HG02870 (cell line): ENCODE measurements around the gene KCNK16.
"Not testable (repeated sequence)": the region's sequence is repeated elsewhere in the genome, so short reads cannot be mapped to it uniquely, and the experiment has no call there.

Experiments
- ATAC-seq: cut with Tn5 transposase; IDR thresholded peaks from one replicate; pipeline ENCODE4 v1.9.1; 2021; ENCODE audit warnings: mild to moderate bottlenecking, moderate library complexity; ENCODE audit not compliant: unreplicated experiment

The KCNK16 gene

GRCh38 chr6:39312912-39313525 lies 9.5 kb downstream of the KCNK16 start:
- ATAC-seq, result no peak

DNA sequence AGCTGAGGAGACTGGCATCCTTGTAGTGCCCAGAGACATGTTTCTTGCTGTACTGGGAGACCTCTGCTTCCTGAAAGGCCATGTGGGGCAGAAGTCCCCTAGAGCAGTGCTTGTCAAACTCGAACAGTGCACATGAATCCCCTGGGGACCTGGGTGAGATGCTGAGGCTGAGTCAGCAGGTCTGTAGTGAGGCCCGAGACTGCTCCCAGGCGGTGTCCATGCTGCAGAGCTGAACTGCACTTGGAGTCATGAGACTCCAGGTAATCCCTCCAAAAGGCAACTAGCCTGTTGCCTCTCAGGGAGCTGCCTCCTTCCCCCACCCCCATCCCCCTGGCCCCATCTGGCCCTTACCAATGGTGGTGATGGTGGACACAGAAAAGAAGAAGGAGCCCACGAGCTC lies 12.0 kb downstream of the KCNK16 start:
- ATAC-seq, result no peak

- no peak for ATAC-seq
These were observed 12.5 kb downstream of the KCNK16 start for GRCh38 chr6:39309942-39310531.

DNA sequence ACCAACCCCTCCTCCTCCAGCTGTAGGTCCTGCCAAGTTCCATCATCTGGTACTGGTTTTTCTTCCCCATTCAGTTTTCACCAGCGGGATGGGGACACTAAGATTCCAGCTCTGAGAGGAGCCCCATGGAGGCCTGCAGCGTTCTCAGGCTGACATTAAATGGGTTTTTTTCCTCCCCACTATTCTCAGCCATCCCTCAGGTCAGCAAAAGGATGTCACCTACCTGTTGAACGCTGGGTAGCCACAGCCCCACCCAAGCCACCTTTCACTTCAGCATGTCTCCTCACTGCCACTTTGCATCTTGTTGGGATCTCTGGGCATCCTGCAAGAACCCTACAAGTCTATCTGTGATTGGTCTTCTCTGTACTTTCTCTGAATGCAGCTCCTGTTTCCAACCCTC lies 15.0 kb downstream of the KCNK16 start:
- no peak for ATAC-seq

GRCh38 chr6:39304951-39305350 lies 17.6 kb downstream of the KCNK16 start:
- no peak for ATAC-seq

DNA sequence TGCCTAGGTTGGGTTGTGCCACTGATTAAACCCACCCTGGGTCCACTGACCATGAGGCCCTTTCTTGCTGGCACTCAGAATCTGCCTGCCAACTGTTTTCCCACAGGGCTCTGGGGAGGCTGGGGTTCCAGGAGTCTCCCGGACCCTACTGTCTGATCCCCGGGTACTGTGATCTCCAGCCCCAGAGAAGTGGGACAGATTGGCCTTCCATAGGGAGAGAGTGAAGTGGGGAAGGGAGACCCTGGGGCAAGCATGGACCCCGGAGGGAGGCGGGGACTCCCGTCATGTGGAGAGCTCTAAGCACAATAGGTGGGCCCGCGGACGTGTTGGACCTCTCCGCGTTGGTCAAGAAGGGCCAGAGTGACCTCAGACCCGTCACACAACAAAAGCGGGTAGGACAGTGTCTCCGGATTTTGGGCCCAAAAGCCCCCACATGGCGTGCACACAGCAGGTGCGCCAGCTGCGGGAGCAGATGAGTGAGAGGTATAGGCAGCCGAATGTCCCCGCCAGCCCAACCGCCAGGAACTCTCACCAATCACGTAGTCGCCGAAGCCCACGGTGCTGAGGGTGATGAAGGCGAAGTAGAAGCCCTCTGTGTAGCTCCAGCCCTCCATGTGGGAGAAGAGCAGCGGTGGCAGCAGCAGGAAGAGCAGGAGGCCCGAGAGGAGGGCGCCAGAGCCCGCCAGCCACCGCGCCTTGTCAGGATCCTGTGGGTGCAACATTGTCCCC lies 18.9 kb downstream of the KCNK16 start:
- ATAC-seq, result peak; percentile 18

- peak; percentile 69 for ATAC-seq
These were observed 19.7 kb downstream of the KCNK16 start for GRCh38 chr6:39302669-39303424.

GRCh38 chr6:39302011-39302410 lies 20.5 kb downstream of the KCNK16 start:
- no peak for ATAC-seq

DNA sequence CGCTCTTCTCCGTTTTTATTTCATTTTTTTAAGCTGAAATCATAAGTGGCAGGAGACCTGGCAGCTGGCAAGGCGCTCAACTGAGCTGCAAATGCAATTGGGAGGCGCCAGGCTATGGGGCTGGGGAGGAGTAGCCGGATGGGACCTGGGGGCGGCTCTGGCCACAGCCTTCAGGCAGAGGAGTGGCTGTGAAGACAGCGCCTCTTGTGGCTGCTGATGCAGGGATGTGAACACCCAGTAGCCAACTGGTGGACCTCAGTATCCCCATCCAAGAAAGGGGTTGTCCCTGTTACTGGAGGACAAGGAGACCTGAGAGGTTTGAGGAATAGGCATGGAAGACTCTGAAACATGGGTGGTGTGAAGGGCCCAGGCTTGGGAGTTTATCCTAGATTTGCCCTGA lies 20.9 kb downstream of the KCNK16 start:
- no peak for ATAC-seq

GRCh38 chr6:39300739-39301138 lies 21.8 kb downstream of the KCNK16 start:
- no peak for ATAC-seq

DNA sequence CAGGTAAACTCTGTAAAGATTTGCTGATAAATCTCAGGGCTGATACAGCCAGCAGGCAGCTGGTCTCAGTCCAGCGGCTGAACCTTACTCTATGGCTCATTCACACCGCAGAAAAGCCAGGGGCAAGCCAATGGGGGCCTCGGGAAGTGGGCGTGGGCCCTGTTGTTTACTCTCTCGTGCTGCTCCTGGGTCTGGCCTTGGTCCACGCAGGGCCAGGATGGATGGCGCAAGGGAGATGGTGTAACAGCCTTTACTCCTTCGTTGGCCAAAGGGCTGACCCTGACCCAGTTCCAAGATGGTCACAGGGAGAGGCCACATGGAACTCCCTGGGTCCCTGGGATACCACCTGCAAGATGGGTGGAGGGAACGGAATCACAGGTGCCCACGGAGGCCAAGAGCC lies 24.4 kb downstream of the KCNK16 start:
- no peak for ATAC-seq

DNA sequence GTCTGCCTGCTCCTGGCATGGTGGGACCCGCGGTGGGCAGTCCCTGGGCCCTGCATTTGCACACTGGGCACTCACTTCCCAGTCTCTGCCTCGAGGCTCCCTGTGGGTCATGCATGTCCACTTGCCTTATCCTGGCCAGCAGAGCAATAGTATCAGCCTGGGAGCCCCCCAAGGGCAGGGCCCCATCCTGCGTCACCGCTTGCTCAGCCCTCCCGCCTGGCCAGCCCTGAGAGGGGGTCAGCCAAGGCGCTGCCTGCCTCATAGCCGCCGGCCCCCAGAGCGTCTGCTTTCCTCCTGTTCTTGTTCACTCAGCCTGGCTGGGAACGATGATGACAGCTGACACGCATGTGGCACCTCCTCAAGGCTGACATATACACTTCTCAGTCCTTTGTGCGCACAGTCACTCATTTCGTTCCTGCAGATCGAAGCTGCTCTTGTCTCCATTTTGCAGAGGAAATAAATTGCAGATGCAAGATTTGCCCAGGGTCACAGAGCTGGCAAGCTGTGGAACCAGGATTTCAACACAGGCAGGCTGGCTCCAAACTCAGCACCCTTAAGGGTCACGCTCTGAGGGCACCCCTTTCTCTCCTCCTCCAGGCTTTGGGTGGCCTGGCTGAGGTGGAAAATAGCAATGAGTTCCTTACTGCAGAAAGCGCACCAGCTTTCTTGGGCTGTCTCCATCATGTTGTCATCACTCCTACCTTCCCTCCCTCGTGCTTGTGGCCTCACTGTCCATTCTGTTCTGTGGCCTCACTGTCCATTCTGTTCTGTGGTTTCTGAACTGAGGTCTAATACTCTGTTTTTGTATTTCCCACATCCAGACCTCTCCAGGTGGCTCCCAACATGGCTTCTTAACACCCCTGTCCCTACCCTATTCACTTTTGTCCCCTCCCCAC lies 25.5 kb downstream of the KCNK16 start:
- no peak for ATAC-seq

DNA sequence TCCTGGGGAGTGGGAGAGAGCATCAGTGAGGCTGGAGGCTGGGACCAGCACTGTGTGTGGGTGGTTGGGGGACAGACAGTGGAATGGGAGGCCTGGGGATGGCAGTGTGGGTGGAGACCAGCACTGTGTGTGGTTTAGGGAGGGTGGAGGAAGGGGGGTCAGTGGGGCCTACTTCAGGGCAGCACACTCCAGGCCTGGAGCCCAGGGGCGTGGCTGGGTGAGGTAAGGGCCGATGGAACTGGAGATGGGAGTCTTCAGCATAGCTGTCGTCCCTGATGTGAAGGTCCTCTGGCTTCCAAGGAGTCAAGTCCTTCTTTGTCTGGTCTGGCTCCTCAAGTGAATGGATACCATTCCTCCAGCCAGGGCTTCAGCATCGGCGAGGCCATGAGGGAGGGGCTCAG lies 26.9 kb downstream of the KCNK16 start:
- ATAC-seq, result no peak

DNA sequence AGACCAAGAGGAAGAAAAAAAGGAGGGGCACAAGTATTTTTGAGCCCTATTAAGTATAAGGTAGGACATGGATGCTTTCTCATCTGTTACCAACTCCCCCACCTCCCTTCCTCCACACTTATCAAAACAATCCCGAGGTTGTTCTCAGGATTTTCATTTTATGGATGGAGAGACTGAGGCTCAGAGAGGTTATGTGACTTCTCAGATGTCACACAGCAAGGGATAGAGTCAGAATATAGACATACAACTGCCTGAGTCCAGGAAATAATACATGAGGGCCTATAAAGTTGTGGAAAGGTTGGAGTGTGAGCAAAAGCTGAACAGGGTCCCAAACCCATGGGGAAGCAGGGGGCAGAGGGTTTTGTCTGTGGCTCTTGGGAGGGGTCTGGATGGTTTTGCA lies 27.6 kb downstream of the KCNK16 start:
- no peak for ATAC-seq

DNA sequence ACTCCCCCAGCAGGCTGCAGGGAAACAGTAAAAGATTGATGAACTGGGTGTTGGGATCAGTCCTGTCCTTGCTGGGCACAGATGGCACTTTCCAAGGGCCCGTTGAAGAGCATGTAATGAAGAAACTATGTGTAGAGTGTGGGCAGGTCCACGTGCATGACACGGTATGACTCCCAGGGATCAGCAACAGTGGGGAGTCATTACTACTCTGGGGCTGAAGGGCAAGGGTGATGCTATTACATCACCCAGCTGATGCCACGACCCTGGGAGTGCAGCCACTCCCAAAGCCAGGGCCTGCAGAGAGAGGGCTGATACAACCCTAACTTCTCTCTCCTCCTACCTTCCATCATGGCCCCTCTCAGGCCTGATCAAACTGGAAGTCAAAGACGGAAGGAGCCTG lies 28.4 kb downstream of the KCNK16 start:
- ATAC-seq, result no peak

DNA sequence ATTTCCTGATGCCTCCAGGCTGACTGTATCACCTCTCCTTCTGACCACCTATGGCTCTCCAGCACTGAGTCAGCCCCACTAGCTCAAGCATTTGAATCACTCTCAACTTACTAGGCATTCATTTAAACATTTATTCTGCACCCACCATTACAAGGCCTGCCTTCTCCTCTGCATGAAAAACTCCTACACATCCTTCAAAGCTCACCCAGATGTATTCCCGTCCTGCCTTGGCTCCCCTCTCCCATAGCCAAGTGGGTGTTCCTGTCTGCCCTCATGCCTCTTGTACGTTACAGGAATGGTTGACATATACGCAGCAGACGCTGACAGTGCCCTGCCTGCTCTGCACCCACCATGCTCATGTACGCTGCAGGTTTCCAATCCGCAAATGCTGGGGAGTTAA lies 29.9 kb downstream of the KCNK16 start:
- ATAC-seq, result no peak

DNA sequence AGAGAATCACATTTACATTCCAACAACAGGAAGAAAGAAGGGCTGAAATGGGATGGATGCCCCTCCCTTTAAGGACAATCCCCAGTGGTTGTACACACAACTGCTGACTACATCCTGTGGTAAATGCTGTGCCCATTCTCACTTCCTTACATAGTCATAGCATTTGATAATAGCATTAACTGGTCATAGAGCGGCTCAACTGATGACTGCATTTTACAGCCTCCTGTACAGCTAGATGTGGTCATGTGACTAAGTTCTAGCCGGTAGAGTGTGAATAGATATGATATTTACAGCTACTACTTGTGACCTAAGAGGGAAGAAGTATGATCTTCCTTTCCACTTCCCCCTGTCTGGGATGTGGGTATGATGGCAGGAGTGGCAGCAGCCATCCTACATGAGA lies 33.0 kb downstream of the KCNK16 start:
- no peak for ATAC-seq

GRCh38 chr6:39287601-39288000 lies 34.9 kb downstream of the KCNK16 start:
- ATAC-seq, result no peak

DNA sequence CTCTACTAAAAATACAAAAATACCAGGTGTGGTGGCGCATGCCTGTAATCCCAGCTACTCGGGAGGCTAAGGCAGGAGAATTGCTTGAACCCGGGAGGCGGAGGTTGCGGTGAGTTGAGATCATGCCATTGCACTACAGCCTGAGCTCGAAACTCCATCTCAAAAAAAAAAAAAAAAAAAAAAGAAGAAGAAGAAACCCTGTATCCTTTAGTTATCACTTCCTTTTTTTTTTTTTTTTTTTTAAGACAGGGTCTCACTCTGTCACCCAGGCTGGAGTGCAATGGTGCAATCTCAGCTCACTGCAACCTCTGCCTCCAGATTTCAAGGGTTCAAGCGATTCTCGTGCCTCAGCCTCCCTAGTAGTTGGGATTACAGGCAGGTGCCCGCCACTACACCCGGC lies 35.9 kb downstream of the KCNK16 start:
- not testable (repeated sequence) for ATAC-seq

DNA sequence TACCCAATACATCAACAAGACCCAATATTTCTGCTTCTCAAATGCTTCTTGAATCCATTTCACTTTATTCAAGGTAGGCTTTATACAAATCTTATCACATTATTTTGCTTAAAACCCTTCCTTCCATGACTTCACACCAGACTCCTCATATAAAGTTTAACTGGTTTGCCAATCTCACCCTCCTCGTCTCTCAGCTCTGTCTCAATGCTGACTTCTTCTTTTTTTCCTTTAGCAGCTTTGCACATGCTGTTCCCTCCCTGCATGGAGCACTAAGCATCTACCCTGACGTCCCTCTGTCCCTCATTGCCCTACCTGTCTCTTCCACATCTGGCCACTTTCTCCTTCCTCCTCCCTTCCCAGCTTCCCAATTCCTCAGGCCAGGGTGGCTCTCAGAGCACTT lies 39.7 kb downstream of the KCNK16 start:
- no peak for ATAC-seq
